NCI-H748 (cell line): ENCODE measurements around the gene PIP4K2A.
"Not testable (repeated sequence)": the region's sequence is repeated elsewhere in the genome, so short reads cannot be mapped to it uniquely, and the experiment has no call there.

ENCODE experiments used
- DNase-seq: peaks from one replicate; lab custom pipeline; 2025; ENCODE audit not compliant: unreplicated experiment; lab: John Stamatoyannopoulos, UW

The PIP4K2A gene

DNA sequence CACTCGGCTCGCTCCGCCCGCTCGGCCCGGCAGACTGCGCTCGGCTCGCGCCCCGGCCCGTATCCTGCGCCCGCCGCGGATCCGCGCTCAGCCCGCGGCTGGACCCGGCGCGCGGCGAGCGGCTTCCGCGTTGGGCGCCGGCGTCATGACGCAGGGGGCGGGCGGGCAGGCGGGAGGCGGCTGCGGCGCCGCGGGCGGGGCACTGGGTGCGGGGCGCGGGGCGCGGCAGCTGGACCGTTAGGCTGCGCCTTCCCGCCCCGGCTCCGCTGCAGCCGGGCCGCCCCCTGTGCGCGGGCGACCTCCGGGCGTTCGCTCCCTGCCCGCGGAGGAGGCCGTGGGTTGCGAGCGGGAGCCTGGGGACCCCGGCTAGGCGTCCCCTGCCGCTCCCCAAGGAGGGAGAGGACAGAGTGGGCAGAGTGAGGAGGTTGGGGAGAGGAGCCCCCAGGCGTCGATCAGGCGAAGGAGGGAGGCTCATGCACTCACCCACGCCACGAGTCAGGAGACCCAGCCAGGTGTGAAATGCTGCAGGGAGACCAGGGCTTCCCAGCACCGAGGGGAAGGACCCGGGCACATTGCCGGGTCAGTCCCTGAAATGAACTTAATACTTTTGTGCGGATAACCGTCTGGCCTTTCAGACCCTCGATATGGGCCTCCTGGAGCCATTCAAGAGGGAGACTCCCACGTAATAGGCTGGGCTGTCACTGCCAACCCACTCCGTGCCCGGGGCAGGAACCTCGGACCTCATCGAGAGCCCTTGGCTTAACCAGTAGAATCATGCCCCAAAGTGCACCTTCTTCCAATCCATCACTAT, at the start of gene PIP4K2A:
Gene PIP4K2A, minus strand, starts transcription at position 100 of the 811 bp plus-strand sequence. CDS start 252 bp downstream, outside the sequence.
- DNase-seq: peak; percentile 71

DNA sequence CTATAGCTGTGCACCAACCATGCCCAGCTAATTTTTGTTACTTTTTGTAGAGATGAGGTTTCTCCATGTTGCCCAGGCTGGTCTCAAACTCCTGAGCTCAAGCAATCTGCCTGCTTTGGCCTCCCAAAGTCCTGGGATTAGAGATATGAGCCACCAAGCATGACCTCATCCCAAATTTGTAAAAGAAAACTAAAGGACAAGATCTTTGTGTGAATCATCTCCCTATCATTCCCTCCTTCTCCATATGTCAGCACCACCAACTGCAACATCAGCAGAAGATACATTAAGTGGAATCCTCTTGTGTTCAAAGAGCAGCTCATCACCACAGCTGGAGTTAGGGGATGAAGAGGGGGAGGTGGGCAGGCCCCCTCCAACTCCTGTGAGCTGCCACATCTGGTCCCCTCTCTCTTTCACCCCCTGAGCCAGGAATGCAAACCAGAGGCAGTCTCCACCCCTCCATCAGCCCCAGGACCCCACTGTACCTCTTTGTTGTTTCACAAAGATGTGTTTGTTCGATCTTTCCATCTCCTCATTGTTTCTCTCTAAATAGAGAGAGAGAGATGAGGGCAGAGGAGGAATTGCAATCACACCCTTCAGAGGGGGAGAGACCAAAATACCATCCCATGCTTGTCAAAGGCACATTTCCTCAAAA, 47.3 kb upstream of the PIP4K2A start:
- DNase-seq: no peak

DNA sequence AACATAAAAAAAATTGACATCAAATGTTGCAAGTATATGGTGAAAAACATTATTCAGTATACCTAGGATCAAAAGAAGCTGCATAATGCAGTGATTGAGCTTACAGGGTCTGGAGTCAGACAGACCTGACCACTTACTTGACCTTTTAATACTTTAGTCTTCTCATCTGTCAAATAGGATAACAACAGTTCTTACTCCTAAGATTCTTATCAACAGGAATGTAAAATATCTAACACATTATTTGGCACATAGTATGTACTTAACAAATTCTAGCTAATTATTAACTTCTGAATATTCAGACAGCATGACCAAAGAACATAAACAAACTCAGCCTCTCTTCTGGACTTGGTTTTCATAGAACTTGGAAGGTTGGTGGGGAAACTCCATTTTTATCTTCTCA, 45.6 kb upstream of the PIP4K2A start:
- no peak for DNase-seq

DNA sequence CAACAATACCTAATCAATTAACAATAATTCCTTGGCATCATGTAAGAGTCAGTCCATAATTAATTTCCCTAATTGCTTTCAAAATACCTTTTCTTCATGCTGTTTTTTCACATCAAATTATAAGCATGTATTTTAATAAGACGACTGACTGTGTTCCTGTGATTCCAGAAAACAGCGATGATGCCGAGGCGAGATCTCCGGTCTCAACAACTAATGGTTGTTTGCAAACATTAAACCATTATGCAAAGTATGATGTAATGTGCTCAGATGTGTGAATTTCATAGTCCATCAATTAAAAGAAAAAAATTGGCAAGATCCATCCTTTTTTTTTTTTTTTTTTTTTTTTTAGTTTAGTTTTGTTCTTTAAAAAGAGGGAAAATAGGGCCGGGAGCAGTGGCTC, 44.5 kb upstream of the PIP4K2A start:
- no peak for DNase-seq

GRCh38 chr10:22754296-22754695, 39.9 kb upstream of the PIP4K2A start:
- no peak for DNase-seq

- DNase-seq: no peak
Observed at GRCh38 chr10:22753786-22754185, 39.4 kb upstream of the PIP4K2A start.

- no peak for DNase-seq
Observed at GRCh38 chr10:22752272-22752889, 38.0 kb upstream of the PIP4K2A start.

DNA sequence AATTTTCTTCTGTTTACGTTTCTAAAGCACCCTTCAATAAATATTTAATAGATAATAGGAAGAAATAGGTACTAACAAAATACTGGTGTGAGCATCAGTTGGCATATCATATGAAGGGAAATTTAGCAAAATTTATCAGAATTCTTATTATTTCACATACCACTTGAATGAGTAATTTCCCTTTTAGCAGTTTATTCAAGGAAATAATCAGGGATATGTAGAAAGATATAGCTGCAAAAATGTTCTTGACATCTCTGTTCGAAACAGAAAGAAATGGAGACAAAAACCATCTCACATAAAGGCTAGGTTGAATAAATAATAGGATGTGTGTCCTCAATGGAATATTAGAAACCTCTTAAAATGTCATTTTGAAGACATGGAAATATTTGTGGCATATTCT, 35.8 kb upstream of the PIP4K2A start:
- DNase-seq: no peak

DNA sequence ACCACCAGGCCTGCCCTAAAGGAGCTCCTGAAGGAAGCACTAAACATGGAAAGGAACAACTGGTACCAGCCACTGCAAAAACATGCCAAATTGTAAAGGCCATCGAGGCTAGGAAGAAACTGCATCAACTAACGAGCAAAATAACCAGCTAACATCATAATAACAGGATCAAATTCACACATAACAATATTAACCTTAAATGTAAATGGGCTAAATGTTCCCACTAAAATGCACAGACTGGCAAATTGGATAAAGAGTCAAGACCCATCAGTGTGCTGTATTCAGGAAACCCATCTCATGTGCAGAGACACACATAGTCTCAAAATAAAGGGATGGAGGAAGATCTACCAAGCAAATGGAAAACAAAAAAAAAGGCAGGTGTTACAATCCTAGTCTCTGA, 30.5 kb upstream of the PIP4K2A start:
- DNase-seq: not testable (repeated sequence)

GRCh38 chr10:22742678-22743077, 28.3 kb upstream of the PIP4K2A start:
- no peak for DNase-seq

- DNase-seq: not testable (repeated sequence)
Observed at GRCh38 chr10:22741631-22742030, 27.3 kb upstream of the PIP4K2A start.

DNA sequence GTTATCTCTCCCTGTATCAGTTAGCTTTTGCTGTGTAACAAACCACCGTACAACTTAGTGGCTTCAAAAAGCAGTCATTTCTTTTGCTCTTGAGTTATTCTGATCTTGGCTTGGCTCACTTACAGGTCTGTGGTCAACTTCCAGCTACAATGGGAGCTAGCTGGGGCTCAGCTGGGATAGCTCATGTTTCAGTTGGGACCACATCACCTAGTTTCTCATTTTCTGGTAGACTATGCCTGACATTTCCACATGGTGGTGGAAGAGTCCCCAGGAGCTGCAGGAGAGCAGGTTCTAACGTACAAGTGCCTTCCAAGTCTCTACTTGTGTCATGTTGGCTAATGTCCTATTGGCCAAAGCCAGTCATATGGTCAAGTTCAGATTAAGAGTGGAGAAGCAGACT, 25.8 kb upstream of the PIP4K2A start:
- no peak for DNase-seq

GRCh38 chr10:22737587-22737986, 23.2 kb upstream of the PIP4K2A start:
- DNase-seq: no peak

DNA sequence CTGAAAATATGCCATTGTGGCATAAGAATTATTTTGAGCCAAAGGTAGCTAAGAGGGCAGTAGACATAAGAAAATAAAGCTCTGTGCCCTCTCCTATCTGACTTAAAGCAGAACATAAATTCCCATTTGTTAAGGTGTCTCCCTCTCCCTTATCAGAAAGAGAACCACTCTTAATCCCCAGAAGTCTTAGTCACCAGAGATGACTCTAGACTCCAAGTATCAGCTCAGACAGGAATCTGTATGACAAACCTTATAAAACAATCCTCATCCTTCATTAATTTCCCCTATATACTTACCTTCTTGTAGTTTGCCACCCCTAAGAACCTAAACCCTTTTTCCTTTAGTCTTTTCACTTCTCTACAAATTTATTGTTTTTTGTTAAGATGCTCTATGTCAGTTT, 21.8 kb upstream of the PIP4K2A start:
- DNase-seq: no peak

- no peak for DNase-seq
Observed at GRCh38 chr10:22733992-22734391, 19.6 kb upstream of the PIP4K2A start.

GRCh38 chr10:22727663-22728062, 13.3 kb upstream of the PIP4K2A start:
- no peak for DNase-seq

DNA sequence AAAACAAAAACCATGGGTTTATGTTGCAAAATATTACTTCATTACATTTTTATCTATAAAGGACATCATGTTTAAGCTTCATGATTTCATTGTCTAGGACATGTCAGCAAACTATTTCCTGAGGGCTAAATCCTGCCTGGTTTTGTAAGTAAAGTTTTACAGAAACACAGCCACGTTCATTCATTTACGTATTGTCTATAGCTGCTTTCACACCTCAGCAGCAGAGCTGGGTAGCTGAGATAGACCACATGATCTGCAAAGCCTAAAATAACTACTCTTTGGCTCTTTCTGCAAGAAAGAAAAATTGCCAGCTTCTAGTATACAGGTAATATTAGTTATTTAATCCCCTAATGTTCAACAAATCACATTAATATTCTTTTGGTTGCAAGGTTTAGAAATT, 12.7 kb upstream of the PIP4K2A start:
- DNase-seq: no peak

GRCh38 chr10:22724773-22725172, 10.4 kb upstream of the PIP4K2A start:
- no peak for DNase-seq

DNA sequence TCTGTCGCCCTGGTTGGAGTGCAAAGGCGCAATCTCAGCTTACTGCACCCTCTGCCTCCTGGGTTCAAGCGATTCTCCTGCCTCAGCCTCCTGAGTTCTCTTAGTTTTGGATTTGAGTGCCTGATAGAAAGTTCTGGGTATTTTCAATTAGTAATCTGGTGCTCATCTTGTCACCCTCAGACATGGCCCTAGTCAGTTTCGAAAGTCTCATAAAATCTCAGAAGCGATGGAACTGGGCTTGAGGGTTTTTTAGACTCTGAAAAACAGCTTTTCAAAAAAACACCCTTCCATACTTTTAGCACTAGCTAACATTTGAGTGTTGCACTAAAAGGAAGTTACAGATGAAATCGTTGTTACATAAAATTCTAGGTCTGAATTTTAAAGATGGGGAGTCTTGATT, 9.4 kb upstream of the PIP4K2A start:
- no peak for DNase-seq

DNA sequence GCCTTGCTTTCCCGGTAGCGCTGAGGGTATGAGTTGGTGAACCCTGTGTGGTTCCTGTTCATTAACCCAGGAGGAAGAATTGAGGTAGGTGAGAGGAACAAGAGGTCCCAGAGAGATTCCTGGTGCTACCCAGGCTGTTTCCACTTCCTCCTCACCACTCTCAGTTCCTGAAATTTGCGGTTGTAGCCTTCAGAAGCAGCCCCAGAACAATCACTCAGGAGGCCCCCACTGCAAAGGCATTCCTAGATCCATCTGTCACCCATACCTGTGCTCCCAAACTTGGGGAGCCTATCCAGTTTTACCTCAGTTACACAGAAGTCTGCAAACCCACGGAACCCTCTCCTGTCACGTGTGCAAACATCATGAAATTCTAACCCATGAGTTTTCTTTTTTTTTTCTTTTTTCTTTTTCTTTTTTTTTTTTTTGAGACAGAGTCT, 9.0 kb upstream of the PIP4K2A start:
- no peak for DNase-seq

GRCh38 chr10:22722626-22723169, 8.3 kb upstream of the PIP4K2A start:
- no peak for DNase-seq

GRCh38 chr10:22720667-22721066, 6.3 kb upstream of the PIP4K2A start:
- DNase-seq: no peak
